GM19397 (cell line): ENCODE results near the gene CALHM1.
"Not testable (repeated sequence)": the region's sequence is repeated elsewhere in the genome, so short reads cannot be mapped to it uniquely, and the experiment has no call there.

Experiments
- ATAC-seq: cut with Tn5 transposase; IDR thresholded peaks from one replicate; pipeline ENCODE4 v1.9.1; 2021; ENCODE audit warnings: mild to moderate bottlenecking, moderate library complexity; ENCODE audit not compliant: unreplicated experiment

The CALHM1 gene

DNA sequence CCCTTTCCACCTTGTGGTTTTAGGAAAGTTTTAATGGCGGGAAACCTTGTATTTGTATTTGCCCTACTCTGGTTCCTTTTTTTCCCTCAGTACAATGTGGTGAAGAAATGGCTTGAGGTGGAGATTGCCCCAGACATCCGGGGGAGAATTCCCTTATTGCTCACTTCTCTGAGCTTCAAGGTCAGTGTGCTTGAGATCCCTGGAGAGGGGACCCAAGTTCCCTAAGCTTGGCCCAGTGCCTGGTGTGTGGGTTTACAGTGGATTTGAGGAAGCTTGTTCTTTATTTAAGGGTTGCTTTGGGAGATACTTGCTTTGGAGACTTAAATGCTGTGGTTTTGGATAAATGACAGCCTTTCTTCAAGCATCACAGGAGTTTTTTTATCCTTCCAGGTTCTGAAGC, 24.8 kb downstream of the CALHM1 start:
- ATAC-seq = no peak

DNA sequence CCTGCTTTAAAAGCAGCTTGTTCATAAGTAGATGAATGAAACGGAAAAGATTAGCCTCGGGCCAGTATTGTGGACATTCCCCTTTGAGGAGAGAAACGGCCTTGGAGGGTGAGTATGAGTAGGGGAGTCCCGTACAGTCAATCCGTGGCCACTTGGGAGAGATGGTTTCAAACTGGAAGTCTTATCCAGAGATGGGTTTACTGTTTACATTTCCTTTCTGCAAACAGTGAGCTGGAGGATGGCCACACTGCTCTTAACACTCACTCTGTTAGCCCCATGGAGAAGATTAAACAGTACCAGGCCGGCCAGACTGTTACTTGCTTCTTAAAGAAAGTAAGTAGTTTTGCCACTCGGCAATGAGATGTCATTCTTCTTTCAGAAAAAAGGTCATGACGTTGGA, 26.8 kb downstream of the CALHM1 start:
- no peak for ATAC-seq

DNA sequence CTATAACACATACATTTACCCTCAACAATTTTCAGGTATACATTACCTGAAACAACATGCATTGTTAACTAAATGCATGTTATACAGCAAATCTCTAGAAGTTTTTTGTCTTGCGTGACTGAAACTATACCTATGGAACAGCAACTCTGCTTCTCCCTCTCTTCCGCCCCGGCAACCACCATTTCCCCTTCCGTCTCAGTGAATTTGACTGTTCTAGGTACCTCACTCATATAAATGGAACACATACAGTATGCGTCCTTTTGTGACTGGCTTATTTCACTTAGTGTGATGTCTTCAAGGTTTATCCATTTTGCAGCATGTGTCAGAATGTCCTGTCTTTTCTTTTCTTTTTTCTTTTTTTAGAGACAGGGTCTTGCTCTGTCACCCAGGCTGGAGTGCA, 29.1 kb downstream of the CALHM1 start:
- ATAC-seq = no peak

DNA sequence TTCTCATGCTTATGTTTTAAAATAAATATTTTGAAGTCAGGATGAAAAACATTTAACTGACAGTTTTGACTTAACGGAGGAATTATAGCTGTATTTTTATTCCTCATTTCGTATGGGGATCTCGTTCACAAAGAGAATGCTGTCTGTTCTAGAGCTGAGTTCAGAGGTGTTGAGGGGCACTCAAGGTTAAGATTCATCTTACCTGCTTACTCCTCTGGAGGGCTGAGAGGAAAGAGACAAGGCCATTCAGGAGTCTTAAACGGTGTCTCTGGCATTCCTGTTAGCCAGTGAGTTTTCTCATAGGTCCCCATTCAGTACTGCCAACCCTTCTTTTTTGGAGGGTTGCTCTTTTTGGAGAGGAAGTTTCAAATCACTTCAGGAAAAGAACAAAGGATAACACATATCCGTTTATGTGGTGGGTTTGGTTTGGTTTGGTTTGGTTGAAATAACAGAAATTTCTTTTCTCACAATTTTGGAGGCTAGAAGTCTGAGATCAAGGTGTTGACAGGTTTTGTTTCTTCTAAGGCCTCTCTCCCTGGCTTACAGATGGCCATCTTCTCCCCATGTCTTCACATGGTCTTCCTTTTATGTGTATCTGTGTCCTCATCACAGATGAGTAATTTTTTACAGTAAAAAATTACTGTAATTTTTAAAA, 29.6 kb downstream of the CALHM1 start:
- ATAC-seq = no peak

DNA sequence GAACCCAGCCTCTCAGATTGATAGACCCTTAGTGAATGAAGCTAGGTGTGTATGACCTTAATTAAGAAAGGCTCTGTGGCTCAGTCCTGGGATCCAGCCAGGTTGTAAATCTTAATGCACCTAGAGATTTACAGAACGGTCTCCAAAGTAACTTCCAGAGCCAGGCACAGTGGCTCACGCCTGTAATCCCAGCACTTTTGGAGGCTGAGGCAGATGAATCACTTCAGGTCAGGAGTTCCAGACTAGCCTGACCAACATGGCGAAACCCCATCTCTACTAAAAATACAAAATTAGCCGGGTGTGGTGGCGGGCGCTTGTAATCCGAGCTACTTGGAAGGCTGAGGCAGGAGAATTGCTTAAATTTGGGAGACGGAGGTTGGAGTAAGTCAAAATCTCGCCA, 30.8 kb downstream of the CALHM1 start:
- no peak for ATAC-seq

DNA sequence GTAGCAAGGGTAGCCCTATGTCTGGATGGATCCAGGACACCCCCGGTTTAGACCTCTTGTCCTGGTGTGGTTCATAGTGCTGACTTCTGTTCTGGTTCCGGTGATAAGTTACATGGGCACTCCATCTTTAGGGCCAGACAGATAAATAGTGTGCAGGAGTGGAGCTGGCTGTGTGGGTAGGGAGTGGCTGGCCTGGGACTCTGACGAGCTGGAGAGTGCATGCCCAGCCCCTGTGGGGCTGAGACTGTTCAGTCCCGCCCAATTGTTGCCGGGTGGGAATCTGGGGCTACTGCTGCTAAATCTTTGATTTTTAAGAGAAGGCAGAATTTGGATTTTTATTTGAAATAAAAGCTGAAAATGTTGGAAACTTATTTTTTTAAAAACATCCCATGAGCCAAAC, 35.0 kb downstream of the CALHM1 start:
- no peak for ATAC-seq

DNA sequence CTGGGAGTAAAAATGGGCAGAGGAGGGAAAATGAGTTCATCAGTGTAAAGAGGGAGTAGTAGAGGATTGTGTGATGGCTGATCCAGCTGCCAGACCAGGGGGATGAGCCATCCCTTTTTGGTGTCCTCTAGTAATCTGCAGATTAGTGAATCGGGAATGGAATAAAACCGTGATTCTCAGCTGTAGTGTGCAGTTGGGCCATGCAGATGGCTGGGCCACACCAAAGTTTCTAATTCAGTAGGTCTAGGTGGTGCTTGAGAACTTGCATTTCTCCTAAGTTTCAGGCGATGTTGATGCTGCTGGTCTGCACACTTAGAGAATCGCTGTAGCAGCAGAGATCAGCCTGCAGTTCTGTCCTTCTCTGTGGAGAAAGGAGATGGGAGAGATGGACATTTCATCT, 39.6 kb downstream of the CALHM1 start:
- ATAC-seq = no peak

DNA sequence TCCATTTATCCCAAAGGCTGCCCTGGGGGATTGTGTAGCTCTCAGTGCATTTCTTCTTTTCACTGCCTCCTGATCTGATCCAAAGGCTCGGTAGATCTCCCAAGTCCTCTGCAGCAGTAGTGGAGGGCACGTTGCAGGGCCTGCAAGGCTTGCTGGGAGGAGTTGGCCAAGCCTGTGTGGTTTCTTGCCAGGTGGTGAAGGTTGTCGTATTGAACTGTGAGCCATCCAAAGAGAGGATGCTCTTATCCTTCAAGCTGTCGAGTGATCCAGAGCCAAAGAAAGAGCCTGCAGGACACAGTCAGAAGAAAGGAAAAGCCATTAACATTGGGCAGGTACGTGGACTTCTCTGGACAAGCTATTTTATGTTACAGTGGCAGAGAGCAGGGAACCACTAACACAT, 41.1 kb downstream of the CALHM1 start:
- no peak for ATAC-seq

DNA sequence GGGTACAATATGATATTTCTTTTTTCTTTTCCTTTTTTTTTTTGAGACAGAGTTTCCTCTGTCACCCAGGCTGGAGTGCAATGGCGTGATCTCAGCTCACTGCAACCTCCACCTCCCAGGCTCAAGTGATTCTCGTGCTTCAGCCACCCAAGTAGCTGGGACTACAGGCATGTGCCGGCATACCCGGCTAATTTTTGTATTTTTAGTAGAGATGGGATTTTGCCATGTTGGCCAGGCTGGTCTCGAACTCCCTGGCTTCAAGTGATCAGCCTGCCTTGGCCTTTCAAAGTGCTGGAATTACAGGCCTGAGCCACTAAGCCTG, 41.6 kb downstream of the CALHM1 start:
- ATAC-seq = not testable (repeated sequence)

DNA sequence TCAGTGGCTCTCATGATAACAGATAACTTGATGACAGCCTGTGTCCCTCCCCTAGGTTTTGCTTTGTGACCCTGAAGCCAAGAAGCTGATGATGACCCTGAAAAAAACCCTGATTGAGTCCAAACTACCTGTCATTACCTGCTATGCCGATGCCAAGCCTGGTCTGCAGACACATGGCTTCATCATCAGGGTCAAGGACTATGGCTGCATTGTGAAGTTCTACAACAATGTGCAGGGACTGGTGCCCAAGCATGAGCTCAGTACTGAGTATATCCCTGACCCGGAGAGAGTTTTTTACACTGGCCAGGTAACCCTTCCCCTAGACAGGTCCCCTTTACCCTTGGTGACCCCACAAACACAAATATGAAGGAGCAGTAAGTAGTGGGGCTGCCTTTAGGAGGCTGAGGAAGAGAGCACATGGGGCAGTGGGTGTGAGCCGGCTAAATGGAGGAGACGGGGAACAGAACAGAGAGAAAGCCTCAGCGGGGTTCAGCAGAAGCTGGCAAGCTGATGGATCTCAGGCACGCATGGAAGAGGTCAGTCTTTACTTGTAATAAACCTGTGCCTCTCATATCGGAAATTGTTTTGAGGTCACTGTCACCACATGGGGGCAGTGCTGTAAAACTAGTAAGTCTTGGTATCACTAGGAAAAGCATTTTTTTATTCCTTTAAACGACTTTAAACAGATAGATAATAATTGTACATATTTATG, 42.1 kb downstream of the CALHM1 start:
- ATAC-seq = no peak

DNA sequence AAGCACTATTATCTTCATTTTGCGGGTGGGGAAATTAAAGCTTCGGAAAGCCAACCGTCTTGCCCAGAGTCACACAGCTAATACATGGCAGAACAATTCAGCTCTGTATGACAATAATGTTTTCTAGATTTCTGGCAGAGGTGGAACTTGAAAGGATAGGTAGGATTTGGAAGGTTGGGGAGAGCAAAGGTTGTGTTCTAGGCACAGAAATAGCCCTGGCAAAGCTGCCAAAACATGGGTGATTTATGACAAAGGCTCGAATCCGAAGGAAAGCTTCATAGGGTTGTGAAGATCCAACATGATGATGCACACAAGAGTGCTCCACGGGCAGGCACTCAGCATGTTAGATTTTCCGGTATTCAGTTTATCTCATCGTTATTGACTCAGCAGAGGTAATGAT, 43.1 kb downstream of the CALHM1 start:
- ATAC-seq = no peak

DNA sequence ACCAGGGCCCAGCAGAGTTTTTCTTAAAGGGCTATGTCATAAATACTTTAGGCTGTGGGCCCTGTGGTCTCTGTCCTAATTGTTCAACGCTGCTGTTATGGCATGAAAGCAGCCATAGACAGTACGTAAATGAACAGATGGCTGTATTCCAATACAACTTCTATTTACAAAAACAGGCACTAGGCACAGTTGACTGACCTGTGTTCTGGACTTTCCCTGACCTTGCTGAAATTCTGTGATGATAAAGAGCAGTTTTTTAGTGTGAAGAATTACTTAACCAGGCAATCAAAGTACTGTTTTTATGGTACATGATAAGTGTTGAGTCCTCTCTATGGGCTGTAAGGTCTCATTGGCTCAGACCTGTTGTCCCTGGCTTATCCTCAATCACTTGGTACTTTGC, 45.1 kb downstream of the CALHM1 start:
- ATAC-seq = no peak
